Lung (tissue), 12 donors: Measurements from ENCODE around the gene SLC35E1. TPM values are rescaled to one million over a fixed set of nuclear protein-coding genes. Genes with fewer than 3 reads are reported as not detected.

Experiments
- ATAC-seq: fragments of 200-7000 bp; cut with Tn5 transposase; one replicate; pipeline ENCODE4 v1.9.1; 2020; ENCODE audit warnings: moderate number of reproducible peaks; ENCODE audit not compliant: insufficient read depth, low FRiP score
- DNase-seq, 3 donors: peaks; one replicate each; pipeline ENCODE4 v3.0.0-alpha.2; 2013 to 2017
- H3K27ac ChIP-seq, 2 donors: one replicate each; pipeline ENCODE4 v1.5.1; 2013; ENCODE audit warnings: mild to moderate bottlenecking in 2 of 2, moderate library complexity in 2 of 2, control low read depth in 1 of 2, inconsistent platforms in 1 of 2, low read depth in 1 of 2, low read length in 1 of 2
- H3K27me3 ChIP-seq, 3 donors: one replicate each; pipeline ENCODE4 v1.5.1; 2013; ENCODE audit warnings: low read length in 2 of 3; ENCODE audit not compliant: control insufficient read depth in 3 of 3, insufficient read depth in 3 of 3
- H3K36me3 ChIP-seq, 4 donors: one replicate each; pipeline ENCODE4 v1.5.1; 2013; ENCODE audit warnings: low read length in 4 of 4, mild to moderate bottlenecking in 1 of 4, moderate library complexity in 1 of 4; ENCODE audit not compliant: control insufficient read depth in 4 of 4, insufficient read depth in 4 of 4
- H3K4me1 ChIP-seq, 5 donors: one replicate each; pipeline ENCODE4 v1.5.1; 2013; ENCODE audit warnings: low read length in 5 of 5, mild to moderate bottlenecking in 2 of 5, moderate library complexity in 1 of 5; ENCODE audit not compliant: control insufficient read depth in 5 of 5, insufficient read depth in 5 of 5
- H3K4me3 ChIP-seq: one replicate; pipeline ENCODE4 v1.5.1; 2013; ENCODE audit warnings: mild to moderate bottlenecking, control low read depth, moderate library complexity
- H3K9ac ChIP-seq, 2 donors: one replicate each; pipeline ENCODE4 v1.5.1; 2013; ENCODE audit warnings: low read length in 2 of 2, control low read depth in 1 of 2; ENCODE audit not compliant: insufficient read depth in 1 of 2
- H3K9me3 ChIP-seq, 4 donors: one replicate each; pipeline ENCODE4 v1.5.1; 2013; ENCODE audit warnings: low read length in 3 of 4, mild to moderate bottlenecking in 1 of 4, moderate library complexity in 1 of 4; ENCODE audit not compliant: control insufficient read depth in 4 of 4, insufficient read depth in 3 of 4
- WGBS, 2 donors: extraction: QIAGEN DNeasy Blood & Tissue Kit; methylation state at CpG; one replicate each; pipeline ENCODE4 v1.1.7; 2013; 5-methylcytosine and 5-hydroxymethylcytosine counted together
- polyA plus RNA-seq, 2 donors: library from polyadenylated mRNA; stranded (reverse); fragments of 200-250 nt; gene quantifications; one replicate each; pipeline ENCODE4 v1.2.1, GENCODE V29; 2013
- total RNA-seq, 2 donors: library from RNA; depleted of rRNA in 1 of 2; stranded (reverse); fragments of >200 nt in 1 of 2; gene quantifications; one replicate each; pipeline ENCODE4 v1.2.1, GENCODE V29; 2014 to 2021
- TF ChIP-seq, protein P1 (sequence below): IDR thresholded peaks from 2 replicates; pipeline ENCODE4 v1.5.1; 2012; ENCODE audit warnings: mild to moderate bottlenecking; ENCODE audit errors: control extremely low read depth, extremely low read depth
- donor health status: control.
- donor health status: control.
- donor health status: Bipolar disorder and iron deficiency.
- donor health status: healthy.
- donor health status: DM: yes; HTN: yes; CAD: no.

Gene SLC35E1
- total and polyA plus RNA-seq, 4 donors: 24.9 to 58.1 (median 33.3) TPM

DNA sequence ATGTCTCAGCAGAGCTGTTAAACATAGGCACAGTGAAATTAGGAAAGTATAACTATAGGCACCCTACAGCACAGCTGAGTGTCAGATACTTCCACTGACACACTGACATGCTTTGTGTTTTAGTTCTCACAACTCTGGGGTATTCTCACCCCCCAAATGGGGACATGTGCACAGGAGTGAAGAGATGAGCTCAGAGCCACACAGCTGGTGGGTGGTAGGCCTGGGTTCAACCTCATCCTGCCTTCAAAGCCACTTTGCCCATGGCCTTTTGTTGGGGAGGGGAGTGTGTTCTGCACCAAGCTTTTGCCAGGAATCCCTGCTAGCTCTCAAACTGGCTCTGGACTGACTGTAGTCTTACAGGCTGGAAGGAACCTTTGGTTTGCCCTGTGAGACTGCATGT is 1.7 kb upstream of the SLC35E1 start:
- peak overlapping the region in 1 of 2 donors; percentile 42 for H3K27ac ChIP-seq
- peaks cover 0 to 30% (median 11%) of the 10 kb centered on the region in 4 donors for H3K36me3 ChIP-seq
- ATAC-seq (no peak), DNase-seq (no peak)
- peaks cover 2 to 22% (median 8%) of the 10 kb centered on the region in 5 donors for H3K4me1 ChIP-seq
- no peaks in the 10 kb centered on the region for H3K9me3 ChIP-seq
- TF ChIP-seq, protein P1, sequence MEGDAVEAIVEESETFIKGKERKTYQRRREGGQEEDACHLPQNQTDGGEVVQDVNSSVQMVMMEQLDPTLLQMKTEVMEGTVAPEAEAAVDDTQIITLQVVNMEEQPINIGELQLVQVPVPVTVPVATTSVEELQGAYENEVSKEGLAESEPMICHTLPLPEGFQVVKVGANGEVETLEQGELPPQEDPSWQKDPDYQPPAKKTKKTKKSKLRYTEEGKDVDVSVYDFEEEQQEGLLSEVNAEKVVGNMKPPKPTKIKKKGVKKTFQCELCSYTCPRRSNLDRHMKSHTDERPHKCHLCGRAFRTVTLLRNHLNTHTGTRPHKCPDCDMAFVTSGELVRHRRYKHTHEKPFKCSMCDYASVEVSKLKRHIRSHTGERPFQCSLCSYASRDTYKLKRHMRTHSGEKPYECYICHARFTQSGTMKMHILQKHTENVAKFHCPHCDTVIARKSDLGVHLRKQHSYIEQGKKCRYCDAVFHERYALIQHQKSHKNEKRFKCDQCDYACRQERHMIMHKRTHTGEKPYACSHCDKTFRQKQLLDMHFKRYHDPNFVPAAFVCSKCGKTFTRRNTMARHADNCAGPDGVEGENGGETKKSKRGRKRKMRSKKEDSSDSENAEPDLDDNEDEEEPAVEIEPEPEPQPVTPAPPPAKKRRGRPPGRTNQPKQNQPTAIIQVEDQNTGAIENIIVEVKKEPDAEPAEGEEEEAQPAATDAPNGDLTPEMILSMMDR: no peak
- no peaks in the 10 kb centered on the region for H3K27me3 ChIP-seq
- H3K4me3 ChIP-seq: no peak overlapping the region
- H3K9ac ChIP-seq: no peak overlapping the region

DNA sequence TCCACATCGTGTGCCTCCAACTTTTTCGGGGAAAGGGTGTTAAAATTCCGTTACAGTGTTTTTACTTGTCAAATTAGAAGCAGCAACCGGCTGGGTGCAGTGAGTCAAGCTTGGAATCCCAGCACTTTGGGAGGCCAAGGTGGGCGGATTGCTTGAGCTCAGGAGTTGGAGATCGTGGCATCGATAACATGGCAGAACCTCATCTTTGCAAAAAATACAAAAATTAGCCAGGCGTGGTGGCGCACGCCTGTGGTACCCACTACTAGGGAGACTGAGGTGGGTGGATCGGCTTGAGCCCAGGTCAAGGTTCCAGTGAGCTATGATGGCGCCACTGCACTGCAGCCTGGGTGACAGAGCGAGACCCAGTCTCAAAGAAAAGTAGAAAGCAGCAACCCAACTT is 1.1 kb upstream of the SLC35E1 start:
- H3K9me3 ChIP-seq: no peaks in the 10 kb centered on the region
- H3K27ac ChIP-seq: peak overlapping the region in 1 of 2 donors; percentile 15
- TF ChIP-seq, protein P1: no peak
- H3K36me3 ChIP-seq: peaks cover 0 to 30% (median 10%) of the 10 kb centered on the region in 4 donors
- no peak for ATAC-seq
- H3K9ac ChIP-seq: peak overlapping the region; percentile 47 to 74
- peak overlapping the region; percentile 92 for H3K4me3 ChIP-seq
- H3K4me1 ChIP-seq: peaks cover 2 to 22% (median 7%) of the 10 kb centered on the region in 5 donors
- no peak for DNase-seq
- WGBS, 2 donors: 68 to 72% methylated on average over 13 of the region's 13 CpGs
- no peaks in the 10 kb centered on the region for H3K27me3 ChIP-seq

DNA sequence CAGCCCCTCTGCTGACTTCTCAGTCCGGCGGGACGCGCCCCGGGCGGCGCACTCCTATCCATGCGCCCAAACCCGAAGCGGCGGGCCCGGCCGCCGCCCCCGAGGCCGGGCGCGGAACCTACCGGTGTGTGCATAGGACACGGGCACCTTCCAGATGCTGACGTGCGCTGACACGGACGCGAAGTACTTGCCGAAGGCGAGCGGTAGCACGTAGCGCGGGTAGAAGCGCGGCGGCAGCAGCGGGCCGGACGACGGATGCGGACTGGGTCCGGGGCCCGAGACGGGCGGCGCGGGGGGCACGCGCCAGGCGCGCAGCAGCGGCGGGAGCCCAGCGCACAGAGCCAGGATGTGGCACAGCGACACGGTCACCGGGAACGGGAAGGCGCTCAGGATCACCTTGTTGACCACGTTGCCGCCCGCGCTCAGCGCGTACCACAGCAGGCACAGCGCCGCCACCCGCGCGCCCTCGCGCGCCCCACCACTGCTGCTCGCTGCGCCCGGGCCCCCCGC is 338 bp downstream of the SLC35E1 start:
- Histone ChIP-seq H3K4me1 (peaks cover 2 to 22% (median 7%) of the 10 kb centered on the region in 5 donors), H3K4me3 (peak overlapping the region; percentile 91), H3K9me3 (no peaks in the 10 kb centered on the region), H3K36me3 (peaks cover 5 to 20% (median 14%) of the 10 kb centered on the region in 4 donors), H3K27ac (peak overlapping the region; percentile 39 to 94), H3K9ac (peak overlapping the region; percentile 26 to 73), H3K27me3 (no peaks in the 10 kb centered on the region)
- ATAC-seq (no peak), DNase-seq (peak in 2 of 3 donors; percentile 26 to 27)
- TF ChIP-seq, protein P1: no peak
- WGBS, 2 donors: 0% methylated on average over 37 to 75 of the region's 75 CpGs

DNA sequence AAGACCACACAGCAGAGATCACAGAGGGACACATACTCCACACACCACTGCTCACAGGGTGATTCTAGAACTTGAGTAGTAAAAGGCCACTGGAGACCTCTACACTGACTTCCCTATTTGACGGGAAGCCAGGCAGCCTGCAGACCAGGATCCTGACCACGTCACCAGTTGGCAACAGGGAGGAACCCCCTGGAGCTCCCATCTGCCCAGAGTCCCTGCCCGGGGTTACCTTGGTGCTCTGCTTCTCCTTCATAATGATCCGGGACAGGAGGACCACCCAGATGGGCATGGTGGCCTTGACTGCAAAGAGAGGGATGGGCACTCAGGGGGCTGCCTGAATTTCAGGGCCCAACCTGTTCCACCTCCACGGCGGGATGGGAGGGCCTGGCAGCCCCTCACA is 932 bp downstream of the SLC35E1 start:
- TF ChIP-seq, protein P1: no peak
- Histone ChIP-seq H3K4me3 (peak overlapping the region; percentile 91), H3K9ac (peak overlapping the region; percentile 26 to 73), H3K27ac (peak overlapping the region; percentile 39 to 94), H3K36me3 (peaks cover 10 to 21% (median 18%) of the 10 kb centered on the region in 4 donors), H3K4me1 (peaks cover 2 to 22% (median 7%) of the 10 kb centered on the region in 5 donors), H3K27me3 (no peaks in the 10 kb centered on the region), H3K9me3 (no peaks in the 10 kb centered on the region)
- DNase-seq: no peak
- 12 to 21% methylated on average over 6 of the region's 6 CpGs for WGBS, 2 donors
- ATAC-seq: no peak
